ENCODE results near the gene CNTLN.

Gene CNTLN

GRCh38 chr9:17488662-17489061 is 353.8 kb downstream of the CNTLN start:
- DNase-seq (ENCODE audit: low read depth), result no peak
- H3K4me3 ChIP-seq (ENCODE audit: low read depth, low read length), result no peak overlapping the region
- TF ChIP-seq CTCF (IDR thresholded peaks at IDR 0.05; ENCODE audit: control insufficient read depth, extremely low read depth, insufficient read depth), result no peak

GRCh38 chr9:17490110-17490509 is 355.3 kb downstream of the CNTLN start:
- no peak for TF ChIP-seq CTCF (IDR thresholded peaks at IDR 0.05; ENCODE audit: control insufficient read depth, extremely low read depth, insufficient read depth)
- no peak for DNase-seq (ENCODE audit: low read depth)
- H3K4me3 ChIP-seq (ENCODE audit: low read depth, low read length), result no peak overlapping the region

- DNase-seq (ENCODE audit: low read depth), result no peak
- H3K4me3 ChIP-seq (ENCODE audit: low read depth, low read length), result no peak overlapping the region
- no peak for TF ChIP-seq CTCF (IDR thresholded peaks at IDR 0.05; ENCODE audit: control insufficient read depth, extremely low read depth, insufficient read depth)
Observed at GRCh38 chr9:17491780-17492179, 356.9 kb downstream of the CNTLN start.

- no peak for TF ChIP-seq CTCF (IDR thresholded peaks at IDR 0.05; ENCODE audit: control insufficient read depth, extremely low read depth, insufficient read depth)
- no peak for DNase-seq (ENCODE audit: low read depth)
- no peak overlapping the region for H3K4me3 ChIP-seq (ENCODE audit: low read depth, low read length)
Observed at GRCh38 chr9:17503196-17503595, 368.4 kb downstream of the CNTLN start.

- no peak for DNase-seq (ENCODE audit: low read depth)
- H3K4me3 ChIP-seq (ENCODE audit: low read depth, low read length), result no peak overlapping the region
- no peak for TF ChIP-seq CTCF (IDR thresholded peaks at IDR 0.05; ENCODE audit: control insufficient read depth, extremely low read depth, insufficient read depth)
Observed at GRCh38 chr9:17509151-17509550, 374.3 kb downstream of the CNTLN start.

- no peak for TF ChIP-seq CTCF (IDR thresholded peaks at IDR 0.05; ENCODE audit: control insufficient read depth, extremely low read depth, insufficient read depth)
- no peak overlapping the region for H3K4me3 ChIP-seq (ENCODE audit: low read depth, low read length)
- no peak for DNase-seq (ENCODE audit: low read depth)
Observed at GRCh38 chr9:17509701-17510100, 374.9 kb downstream of the CNTLN start.

GRCh38 chr9:17519761-17520160 is 384.9 kb downstream of the CNTLN start:
- H3K4me3 ChIP-seq (ENCODE audit: low read depth, low read length), result no peak overlapping the region
- no peak for DNase-seq (ENCODE audit: low read depth)
- no peak for TF ChIP-seq CTCF (IDR thresholded peaks at IDR 0.05; ENCODE audit: control insufficient read depth, extremely low read depth, insufficient read depth)
